ENCODE data around the gene PAQR3.
A peak's percentile ranks its signal among the peaks of the same experiment; 100 is the strongest.

PAQR3 gene, protein sequence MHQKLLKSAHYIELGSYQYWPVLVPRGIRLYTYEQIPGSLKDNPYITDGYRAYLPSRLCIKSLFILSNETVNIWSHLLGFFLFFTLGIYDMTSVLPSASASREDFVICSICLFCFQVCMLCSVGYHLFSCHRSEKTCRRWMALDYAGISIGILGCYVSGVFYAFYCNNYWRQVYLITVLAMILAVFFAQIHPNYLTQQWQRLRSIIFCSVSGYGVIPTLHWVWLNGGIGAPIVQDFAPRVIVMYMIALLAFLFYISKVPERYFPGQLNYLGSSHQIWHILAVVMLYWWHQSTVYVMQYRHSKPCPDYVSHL

DNA sequence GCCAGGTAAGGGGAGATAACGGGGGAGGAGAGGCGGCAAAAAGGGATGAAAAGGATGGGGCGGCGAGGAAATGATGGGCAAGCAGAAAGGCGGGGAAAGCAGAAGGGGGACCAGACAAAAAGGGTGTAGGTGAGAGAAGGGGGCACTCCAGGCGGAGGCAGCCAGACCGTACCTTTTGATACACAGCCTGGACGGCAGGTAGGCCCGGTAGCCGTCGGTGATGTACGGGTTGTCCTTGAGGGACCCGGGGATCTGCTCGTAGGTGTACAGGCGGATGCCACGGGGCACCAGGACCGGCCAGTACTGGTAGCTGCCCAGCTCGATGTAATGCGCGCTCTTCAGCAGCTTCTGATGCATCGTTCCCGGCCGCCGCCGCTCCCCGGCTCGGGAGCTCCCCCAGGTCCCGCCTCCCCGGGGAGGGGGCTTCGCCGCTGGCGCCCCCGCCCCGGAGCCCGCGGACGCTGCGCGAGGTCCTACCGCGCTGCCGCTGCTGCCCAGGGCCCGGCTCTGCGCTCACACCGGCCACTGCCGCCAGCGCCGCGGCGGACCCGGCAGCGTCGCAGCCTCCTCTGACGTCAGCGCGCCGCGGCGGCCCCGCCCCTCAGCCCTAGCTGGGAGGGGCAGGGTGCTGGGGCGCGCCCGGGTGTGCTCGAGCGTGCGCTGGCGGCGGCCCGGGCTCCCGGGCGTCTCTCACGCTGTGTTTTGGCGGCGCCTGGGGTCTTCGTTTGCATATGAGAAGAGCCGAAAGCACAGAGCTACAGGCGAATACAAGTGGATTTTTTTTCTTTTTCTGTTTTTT, at the start of gene PAQR3:
PAQR3 (minus strand) TSS at position 571 of the 799 bp plus-strand sequence; CDS start at position 357, 214 bp downstream.
- peak; percentile 90 for DNase-seq

DNA sequence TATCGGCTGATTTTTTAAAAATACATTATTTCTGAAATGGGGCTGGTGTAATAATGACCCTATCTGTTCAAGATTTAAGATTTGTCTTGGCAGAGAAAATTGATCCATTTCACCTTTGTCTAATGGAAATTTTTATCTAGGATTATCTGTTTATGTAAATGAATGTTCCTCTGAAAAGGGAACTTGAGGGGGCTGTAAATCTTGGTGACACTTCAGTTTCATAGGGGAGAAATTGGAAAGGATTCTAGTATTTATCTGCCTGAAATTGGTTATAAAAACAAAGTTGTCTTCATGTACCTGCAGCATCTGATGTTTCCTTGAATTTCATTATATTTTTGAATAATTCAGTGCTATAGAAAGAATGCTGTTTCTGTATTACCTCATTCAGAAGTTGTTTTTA, 48.4 kb upstream of the PAQR3 start:
- DNase-seq = no peak

DNA sequence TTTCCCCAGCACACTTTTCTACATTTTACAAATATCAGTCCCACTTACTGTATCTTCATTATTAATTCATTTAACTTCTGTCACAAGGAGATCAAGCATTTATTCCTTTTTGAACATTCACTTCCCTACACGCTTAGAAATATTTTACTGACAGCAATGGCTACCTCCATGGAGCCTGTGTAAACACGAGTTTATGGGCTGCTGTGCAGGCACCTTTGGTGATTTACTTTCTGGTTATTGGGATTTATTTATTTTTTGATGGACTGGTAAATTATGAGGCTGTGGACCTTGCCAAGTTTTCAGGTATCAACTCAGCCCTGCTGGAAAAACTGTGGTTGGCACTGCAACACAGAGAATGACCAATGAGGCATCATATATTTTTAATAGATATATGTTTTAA, 45.4 kb upstream of the PAQR3 start:
- DNase-seq = no peak

DNA sequence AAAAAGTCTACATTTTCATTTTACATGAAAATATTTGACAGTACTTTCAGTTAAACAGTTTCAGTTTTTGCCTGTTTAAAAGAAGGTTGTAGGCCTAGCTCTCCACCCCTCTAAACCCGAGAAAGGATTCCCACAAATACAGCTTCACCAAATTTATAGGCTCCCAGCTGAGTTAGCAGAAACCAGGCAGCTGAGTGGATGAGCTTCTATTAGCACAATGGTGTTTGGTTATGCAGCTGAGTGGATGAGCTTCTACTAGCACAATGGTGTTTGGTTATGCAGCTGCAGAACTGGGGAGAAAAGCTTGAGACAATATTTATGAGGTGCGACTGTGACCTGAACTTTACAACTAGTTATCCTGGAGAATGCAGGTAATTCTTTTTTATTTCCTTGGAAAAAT, 36.6 kb upstream of the PAQR3 start:
- no peak for DNase-seq

DNA sequence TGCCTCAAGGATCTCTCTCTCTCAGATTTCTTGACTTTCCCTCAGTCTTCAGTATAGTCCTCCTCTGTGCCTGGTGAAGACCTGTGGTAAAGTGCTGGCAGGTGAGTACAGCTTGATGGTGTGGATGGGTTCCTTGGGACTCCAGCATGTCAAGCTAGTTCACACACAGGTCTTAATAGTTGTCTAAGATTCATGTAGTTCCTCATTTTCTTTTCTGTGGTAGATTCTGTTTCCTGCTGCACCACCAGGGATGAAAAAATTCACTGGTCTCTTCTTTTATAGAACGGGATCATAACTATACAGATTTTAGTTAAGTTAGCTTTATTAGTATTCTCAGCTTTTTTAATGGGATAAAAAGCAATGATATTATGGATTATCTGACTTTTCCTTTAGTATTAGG, 32.5 kb upstream of the PAQR3 start:
- peak; percentile 9 for DNase-seq

DNA sequence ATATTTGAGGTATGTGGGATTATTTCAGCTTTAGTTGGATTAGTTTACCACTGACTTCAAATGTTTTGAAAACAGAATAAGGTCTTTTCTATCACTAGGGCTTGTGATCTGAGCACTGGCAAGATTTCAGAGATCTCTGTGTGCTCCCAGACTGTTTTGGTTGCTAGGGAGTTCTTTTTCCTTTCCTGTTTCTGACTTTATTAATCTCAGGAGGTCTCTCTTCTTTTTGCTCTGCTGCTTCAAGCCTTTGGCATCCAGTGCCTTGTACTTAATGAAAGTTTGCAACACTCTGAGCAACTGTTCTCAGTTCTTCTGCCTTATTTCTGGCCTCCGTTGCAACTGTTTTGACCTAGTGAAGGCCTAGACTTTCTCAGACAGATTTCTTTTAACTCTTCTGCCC, 32.1 kb upstream of the PAQR3 start:
- DNase-seq = no peak

DNA sequence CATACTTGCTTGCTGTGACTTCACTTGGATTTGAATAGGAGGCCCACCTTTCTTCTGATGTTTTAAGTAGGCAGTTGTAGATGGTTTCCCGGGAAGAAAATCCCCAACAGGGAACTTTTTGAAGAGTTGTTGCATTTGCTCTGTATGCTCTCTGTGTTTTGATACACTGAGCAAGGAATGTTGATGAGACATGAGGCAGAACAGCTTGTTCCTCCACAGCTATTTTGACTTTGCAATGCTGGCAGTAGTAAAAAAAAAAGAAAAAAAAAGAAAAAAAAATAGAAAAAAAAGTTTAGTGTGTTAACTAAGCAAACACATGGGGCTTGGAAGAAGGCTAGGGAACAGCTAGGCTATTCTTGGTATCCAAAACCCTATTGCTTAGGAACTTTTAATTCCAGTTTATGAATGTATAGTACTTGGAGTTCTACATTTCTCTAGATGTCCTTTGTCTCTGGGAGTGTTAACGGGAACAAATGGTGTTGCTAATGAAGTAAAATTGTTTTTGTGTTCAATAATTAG, 23.4 kb upstream of the PAQR3 start:
- no peak for DNase-seq

DNA sequence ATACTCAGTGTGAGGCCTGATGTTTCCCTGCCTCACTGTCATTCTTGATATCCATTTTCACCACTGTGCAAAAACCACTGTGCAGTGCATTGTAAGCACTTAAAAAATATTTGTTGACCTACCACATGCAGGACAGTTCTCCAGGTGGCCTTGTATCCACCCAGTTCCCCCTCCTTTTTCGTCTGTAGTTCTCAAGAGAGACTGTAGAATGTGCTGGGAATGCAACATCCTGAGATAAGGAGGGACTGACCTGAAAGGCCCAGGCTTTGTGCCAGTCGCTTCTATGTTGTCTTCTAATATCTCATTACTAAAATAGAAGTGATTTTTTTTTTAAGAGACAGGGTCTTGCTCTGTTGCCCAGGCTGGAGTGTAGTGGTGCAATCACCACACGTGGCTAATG, 21.7 kb upstream of the PAQR3 start:
- no peak for DNase-seq

DNA sequence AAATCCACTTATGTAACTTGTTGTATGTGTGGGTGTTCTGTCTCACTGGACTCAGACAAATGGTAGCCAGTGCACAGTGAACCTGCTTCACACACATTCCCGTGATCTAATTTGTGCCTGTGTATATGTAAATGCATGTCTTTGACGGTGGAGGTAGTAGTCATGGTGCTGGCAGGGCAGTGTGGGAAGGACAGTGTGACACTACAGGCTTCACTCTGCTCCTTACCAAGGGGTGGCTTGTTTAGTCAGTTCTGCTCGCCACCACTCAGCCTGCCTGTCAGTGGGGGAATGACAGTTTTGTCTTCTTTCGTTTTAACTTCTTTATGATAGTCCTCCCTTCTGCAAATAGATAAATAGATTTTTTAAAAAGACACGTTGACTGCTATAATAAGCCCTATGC, 17.7 kb upstream of the PAQR3 start:
- no peak for DNase-seq

DNA sequence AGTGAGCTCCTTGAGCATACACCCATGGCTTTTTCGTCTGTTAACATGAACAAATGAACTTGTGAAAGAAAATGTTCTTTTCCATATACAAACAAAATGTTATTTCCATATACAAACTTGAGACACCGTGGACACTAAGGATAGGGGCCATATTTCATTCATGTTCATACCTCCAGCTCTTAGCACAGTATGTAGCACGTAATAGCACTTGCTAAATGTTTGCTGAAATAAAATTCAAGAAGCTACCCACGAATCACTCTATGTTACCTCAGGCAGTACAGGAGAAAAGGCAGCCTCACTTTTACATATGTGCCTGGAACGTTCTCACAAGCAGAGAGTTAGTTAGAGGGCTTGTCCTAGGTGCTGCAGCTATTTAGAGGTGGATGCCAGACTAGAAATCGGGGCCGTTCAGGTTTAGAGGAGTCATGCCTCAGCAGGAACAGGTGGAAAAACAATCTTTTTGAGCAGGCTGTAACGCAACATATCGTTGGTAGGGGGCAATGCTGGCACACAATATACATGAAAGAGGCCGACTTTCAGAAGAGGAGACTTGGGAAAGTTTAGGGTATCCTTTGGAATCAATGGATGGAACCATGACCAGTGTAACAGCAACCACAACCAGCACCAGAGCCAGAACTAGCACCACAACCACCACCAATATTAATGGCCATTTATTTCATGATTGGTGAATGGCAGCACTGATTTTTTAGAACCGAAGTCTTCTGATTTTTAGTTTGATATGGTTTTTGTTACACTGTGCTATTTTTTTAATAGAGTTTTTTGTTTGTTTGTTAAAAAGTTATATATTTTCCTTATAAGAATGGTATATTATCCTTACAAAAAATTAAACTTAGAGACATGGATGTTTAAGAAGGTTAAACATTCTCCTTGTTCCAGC, 14.8 kb upstream of the PAQR3 start:
- DNase-seq = peak; percentile 62

DNA sequence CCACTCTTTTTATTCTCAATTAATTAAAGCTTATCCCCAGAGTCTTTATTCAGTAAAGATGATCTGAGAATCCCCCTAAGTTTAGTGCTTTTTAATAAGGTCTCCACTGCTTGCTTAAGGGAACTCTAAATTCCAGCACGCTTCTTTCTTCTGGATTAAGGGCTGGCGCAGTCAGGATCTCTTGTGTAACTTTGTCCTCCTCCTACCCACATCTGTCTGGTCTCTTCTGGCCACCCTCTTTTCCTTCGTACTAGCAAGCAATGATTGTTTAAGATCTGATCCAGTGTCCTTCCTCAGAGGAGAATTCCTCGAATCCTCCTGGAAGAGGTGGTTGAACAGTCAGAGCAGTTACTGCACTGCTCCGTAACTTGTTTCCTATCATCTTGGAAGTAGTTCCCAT, 14.0 kb upstream of the PAQR3 start:
- DNase-seq = no peak

DNA sequence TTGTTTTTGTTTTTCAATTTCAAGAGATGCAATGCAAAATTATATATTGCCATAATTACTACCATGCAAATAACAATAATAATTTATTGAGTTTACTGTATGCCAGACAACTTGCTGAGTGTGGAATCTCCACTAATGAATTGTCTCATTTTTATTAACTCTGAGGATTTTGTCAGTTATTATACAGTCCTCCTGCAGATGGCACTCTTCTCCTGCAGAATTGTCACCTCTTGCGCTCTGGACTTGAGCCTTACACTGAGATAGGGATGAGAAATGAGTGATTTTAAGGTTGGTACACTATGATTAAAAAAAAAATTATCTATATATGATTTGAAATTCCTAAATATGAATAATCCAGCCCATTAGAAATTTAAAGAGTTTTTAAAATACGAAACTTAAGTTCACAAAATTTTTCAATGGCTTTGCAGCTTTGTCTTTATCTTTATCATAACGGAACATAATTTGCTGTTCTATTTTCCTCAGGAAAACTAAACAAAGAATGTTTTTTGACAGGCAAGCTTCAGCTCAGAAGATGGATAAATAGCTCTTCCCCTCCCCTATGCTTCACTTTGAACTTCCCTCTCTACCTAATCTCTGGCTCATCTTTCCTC, 12.7 kb upstream of the PAQR3 start:
- DNase-seq = peak; percentile 80

DNA sequence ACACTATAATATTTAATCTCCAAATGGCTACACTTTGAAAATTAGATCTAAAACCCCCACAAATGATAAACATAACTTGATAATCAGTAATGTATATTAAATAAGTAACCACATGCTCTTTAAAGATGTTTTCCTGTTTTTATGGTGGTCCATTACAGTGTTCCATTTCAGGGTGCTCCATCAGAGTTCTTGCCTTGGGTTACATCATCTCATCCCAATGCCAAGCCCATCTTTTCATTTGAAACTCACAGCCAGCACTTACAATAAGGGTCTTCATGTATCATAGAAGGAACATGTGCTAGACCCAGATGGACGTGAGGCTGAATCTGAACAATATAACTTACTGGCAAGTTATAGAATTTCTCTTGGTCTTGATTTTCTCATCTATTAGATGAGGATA, 10.5 kb upstream of the PAQR3 start:
- DNase-seq = no peak

DNA sequence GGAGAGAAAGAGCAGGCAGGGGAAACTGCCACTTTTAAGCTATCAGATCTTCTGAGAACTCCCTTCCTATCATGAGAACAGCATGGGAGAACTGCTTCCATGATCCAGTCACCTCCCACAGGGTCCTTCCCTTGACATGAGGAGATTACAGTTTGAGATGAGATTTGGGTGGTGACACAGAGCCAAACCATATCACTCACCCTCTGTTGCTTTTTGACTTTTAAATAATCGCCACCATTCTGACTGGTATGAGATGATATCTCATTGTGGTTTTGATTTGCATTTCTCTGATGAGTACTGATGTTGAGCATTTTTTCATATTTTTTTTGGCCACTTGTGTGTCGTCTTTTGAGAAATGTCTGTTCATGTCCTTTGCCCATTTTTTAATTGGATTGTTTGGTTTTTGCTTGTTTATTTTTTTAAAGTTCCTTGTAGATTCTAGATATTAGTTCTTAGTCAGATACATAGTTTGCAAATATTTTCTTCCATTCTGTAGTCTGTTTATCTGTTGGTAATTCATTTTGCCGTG, 6.5 kb upstream of the PAQR3 start:
- no peak for DNase-seq

DNA sequence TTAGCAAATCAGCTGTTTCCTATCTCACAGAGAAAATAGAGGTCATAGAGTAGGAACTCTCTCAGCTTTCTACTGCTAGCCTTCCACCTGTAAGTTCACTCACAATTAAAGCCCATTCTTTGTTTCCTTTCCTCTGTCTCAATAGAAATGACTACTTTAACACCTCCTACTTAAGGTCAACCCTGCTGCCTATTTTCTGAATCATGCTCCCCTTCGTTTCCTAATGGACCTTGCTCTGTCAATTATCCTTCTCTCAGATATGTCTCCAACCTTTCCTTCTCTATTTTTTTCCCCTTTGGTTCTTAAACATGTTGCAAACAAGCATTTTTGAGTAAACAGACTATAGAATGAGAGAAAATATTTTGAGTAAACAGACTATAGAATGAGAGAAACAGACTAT, 5.1 kb upstream of the PAQR3 start:
- no peak for DNase-seq

DNA sequence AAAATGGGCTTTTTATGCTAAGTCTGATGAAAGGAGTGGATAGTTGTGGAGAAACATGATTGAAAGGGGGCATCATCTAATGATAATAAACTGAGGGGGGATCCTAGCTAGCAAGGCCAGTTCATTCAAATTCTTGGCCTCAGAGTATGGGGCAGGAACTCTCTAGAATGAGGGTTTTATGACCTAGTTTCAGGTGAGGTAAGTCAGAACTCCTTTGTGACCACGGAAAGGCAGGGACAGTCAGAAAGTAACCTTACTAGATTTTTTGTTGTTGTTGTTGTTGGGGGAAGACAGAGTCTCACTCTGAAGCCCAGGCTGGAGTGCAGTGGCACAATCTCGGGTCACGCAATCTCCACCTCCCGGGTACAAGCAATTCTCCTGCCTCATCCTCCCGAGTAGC, 1.5 kb upstream of the PAQR3 start:
- DNase-seq = no peak

DNA sequence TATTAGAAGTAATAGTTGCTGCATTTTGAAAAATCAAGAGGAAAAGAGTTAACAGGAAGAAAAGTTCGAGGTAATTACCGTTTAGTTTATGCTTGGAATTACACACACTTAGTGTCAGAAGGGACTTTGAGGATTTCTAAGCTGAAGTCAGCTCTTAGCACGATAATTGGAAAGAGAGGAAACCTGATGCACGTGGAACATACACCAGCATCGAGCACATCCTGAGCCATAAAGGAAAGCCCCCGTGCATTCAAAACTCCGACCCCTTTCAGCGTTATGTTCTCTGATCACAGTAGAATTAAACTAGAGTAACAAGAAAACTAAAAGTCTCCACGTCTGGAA, 400 bp upstream of the PAQR3 start:
- DNase-seq = no peak

DNA sequence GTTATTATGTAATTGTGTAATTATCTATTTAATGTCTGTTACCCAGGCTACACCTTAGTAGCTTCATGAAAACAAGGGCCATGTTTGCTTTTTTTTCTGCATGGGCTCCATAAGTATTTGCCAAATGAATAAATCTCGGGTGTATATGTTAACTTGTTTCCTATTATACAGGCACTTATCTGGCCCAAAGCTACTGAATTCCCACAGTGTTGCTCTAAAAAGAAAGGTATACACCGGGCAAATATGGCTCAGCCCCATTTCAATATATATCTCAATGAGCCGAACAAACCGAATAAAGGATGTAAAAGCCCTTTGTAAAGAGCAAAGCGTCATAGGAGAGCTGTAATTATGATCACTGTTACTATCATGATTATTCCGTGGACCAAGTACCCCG, 767 bp downstream of the PAQR3 start:
- DNase-seq = peak; percentile 18

DNA sequence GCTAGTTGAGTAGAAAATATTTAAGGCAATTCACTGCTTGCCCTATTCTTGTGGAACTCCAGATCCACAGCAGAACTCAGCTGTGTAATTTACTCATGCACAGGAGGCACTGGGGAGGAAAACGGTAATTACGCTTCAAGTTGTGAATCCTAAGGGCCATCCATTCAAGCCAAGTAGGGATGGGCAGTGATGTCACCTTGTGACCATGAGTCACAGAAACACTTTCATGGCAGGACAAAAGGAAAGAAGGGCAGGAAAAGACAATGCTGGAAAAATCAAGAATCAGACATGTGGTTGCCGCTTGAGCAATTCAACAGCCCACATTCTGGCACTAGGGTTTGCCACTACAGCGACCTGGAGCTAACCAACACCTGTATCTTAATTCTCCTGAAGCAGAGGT, 1.4 kb downstream of the PAQR3 start:
- no peak for DNase-seq

DNA sequence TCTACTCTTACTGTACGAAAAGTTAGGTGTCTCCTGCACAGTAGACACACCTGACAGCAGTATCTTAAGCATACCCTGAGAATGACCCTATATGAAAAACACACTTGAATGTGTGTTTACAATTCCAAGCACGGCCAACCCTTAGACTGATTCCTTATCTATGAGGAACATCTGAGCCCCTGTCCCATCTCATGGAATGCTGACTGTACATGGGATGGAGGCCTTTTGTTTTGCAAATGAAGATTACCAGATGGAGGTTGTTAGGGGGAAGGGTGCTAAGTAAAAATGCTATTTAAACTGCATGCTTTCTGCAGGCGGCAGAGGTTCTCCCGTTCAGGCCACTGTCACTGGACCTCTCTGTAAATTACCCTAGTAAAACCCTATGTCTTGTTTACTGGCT, 2.2 kb downstream of the PAQR3 start:
- DNase-seq = no peak

DNA sequence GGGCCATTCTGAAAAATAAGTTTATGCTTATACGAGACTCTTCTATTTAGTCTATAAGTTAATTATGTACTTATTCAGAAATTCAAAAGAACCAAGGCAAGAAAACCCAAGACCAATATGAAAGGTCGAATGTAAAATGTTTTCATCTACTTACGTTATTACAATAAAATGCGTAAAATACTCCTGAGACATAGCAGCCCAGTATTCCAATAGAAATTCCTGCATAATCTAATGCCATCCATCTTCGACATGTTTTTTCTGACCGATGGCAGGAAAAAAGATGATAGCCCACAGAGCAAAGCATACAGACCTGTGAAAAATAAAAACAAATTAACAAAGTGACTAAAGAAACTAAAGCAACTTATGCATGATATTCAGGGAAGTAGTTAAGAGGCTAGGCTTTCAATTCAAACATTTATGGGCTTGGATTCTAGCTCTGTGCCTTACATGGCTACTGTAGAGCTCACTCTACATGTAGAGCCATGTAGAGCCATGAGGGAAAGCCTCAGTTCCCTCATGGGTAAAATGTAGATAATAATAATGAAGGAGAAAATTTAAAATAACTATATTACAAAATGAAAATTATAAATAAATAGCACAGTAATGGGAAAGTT, 9.1 kb downstream of the PAQR3 start:
- DNase-seq = no peak

DNA sequence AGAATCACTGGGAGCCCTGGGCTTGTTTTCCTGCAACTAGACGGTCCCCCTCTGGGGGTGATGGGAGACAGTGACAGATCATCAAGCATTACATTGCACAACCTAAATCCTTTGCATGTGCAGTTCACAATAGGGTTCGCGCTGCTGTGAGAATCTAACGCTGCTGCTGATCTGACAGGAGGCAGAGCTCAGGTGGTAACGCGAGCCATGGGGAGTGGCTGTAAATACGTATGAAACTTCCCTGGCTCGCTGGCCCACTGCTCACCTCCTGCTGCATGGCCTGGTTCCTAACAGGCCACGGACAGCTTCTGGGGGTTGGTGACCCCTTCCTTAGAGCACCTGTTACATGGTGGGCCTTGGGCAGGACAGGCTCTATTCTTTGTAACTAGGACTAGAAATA, 10.4 kb downstream of the PAQR3 start:
- no peak for DNase-seq

Data from hematopoietic multipotent progenitor cell treated with erythropoietin and hydrocortisone succinate and interleukin-3 and kit ligand, for 6 days (in vitro differentiated cells).